NCI-H187 (cell line): Measurements from ENCODE around the gene MALAT1.
A peak's percentile ranks its signal among the peaks of the same experiment; 100 is the strongest.

Source experiments
- DNase-seq, 2 experiments: peaks; one replicate each; lab custom pipeline; 2025; lab: John Stamatoyannopoulos, UW

The MALAT1 gene

GRCh38 chr11:65538915-65539743, 40.3 kb downstream of the MALAT1 start:
- no peak for DNase-seq

DNA sequence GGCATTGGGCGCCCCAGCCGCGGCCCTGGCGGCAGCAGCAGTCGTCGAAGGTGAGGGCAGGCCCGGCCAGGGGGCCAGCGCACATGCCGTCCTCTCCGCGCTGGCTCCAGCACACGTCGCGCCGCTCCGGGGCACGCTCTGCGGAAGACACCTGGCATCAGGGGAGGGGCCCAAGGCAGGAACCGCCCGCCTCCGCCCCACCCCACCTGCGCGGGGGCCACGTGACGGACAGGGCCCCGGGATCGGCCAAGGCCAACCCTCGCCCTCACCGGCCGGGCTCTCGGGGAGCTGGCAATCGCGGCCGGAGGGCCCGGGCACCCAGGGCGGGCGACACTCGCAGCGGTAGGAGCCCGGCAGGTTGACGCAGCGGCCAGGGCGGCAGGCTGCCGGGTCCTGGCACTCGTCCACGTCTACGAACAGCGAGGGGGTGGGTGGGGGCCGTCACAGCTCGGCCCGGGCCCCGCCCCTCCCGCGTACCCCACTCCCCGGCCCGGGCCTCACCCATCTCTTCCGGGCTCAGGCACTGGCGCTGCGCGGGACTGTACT, 41.0 kb downstream of the MALAT1 start:
- peak in 1 of 2 experiments; percentile 45 for DNase-seq

DNA sequence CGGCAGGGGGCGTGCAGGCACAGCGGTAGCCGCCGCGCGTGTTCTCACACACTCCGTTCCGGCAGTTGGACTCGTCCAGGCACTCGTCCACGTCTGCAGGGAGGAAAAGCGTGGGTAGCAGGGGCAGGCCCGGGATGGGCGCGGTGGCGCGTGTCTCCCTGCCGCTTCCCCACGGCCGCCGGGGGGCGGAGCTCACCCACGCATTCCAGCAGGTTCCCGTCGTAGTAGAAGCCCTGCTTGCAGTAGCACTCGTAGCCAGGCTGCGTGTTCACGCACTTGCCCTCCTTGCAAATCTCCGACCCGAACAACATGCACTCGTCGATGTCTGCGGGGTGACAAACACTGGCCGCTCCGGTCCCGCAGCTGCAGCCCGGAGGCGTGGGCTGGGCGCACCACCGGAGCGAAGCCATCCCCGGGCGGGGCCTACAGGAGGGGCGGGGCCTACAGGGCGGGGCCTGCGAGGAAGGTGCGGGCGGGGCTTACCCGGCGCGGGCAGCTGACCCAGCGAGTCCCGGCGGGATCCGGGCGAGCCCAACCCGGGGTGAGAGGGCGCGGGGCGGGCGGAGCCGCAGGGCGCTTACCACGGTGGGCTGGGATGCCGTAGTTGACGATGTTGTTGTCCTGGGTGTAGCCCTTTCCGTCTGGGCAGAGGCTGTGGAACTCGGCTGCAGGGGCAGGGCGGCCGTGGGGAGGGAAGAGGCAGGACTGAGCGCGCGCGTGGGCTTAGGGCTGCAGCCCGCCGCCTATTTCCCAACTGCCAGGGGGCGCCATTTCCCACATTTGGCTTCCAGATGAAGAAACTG, 41.6 kb downstream of the MALAT1 start:
- peak; percentile 83 to 84 for DNase-seq

DNA sequence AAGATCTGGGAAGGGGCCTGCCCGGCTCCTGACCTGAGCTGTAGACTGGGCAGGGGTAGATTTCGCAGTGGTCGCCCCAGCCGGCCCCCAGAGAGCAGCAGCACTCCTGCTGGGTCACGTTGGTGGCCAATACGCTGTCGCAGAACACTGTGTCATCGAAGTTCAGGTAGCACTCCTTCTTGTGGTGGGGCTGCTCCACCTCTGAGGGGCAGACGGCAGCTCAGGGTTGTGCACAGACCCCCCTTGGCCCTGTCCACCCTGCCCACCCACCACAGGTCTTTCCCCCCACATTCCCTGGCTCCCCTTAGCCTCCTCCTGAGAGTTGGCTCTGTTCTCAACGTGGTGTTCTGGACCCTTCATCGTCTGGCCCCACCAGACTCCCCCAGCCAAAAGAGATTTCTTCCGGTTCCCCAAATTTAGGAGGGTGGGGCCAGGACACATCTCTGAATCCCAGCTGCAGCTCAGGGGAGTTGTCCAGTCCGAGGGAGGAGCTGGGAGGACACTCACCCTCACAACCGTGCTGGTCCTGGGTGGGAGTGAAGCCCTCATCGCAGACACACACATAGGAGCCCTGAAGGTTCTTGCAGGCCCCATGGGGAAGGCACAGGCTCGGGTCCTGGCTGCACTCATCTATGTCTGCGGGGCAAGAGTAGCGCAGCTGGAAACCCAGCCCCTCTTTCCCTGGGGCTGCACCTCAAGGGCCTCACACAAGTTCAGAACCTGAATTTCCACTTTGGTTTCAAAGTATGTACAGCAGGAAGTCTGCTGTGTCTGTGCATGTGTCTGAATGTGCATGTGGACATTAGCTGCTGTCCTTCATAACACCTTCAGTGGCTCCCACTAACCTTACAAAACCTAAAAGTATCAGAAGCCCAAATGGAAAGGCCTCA, 42.5 kb downstream of the MALAT1 start:
- DNase-seq = no peak

DNA sequence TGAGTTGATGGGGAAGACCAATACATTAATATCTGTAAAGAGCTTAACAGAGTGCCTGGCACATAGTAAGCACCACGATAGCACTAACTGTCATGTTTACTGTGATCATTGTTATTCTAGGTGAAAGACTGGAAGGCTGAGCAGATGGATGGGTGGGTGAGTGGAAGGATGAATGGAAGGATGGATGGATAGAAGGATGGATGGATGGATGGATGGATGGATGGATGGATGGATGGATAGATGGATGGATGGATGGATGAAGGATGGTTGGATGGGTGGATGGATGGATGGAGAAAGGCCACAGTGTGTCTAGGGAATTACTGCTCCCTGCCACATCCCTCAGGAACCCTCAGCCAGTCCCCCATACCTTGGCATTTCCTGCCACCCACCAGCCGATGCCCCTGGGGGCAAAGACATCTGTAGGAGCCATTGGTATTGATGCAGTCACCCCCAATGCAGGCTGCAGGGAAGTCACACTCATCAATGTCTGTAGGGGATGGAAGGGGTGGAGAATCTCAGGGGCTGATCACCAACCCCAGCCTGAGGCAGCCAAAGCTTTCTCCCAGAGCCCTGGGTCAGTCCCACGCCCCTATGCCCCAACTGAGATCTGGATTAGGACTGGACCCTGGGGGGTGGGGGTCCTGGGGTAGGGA, 44.0 kb downstream of the MALAT1 start:
- DNase-seq = no peak

- DNase-seq = no peak
Measured at GRCh38 chr11:65545853-65546216, 47.0 kb downstream of the MALAT1 start.

DNA sequence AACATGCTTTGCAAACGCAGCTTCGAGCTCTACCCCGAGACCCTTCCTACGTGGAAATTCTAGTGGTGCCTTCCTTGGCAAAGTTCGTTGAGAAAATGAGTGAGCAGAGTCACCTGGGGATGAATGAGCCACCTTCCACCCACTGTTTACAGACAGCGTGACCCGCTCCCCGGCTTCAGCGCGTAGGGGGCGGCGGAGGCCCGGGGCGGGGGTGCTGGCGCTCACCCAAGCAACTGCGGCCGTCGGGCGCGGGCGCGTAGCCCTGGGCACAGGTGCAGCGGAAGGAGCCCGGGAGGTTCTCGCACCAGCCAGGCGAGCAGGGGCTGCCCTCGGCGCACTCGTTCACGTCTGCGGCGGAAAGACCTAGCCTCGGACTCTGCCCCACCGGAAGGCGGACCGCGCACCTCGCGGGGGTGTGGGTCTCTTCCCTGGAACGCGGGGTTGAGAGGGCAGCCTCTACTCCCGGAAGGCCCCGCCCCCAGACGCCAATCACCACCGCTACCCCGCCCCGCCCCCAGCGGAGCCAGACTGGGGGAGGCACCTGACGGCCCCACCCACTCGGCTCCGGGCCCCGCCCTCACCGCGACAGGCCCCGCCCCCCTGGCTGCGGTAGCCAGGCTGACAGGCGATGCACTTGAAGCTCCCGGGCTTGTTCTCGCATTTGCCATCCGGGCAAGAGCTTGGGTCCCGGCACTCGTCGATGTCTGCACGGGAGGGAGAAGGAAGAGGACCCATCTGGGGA, 47.5 kb downstream of the MALAT1 start:
- DNase-seq = peak; percentile 78 to 93

DNA sequence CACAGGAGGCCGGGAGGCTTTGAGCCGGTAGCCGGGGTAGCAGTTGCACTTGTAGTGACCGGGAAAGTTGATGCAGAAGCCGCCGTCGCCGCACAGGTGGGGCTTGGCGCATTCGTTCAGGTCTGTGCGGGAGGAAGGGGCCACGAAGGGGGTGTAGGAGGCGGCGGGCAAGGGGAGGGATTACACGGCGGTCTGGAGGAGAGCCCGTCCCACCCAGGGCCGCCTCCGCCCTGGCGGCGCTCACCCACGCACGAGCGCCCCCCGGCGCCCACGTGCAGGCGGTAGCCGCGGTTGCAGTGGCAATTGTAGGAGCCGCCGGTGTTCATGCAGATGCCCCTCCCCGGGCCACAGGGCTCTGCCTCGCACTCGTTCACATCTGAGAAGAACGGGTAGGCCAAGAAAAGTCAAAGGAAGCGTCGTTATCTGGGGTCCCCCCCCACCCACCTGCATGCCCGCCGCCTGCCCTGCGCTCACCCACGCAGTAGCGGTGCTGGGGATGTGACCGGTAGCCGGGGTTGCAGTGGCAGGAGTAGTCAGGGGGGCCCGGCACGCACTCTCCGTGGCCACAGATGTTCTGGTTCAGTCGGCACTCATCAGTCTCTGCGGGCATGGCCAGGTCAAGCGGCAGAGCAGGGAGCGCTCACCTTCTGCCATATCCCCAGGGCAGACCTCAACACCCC, 48.7 kb downstream of the MALAT1 start:
- DNase-seq = no peak

DNA sequence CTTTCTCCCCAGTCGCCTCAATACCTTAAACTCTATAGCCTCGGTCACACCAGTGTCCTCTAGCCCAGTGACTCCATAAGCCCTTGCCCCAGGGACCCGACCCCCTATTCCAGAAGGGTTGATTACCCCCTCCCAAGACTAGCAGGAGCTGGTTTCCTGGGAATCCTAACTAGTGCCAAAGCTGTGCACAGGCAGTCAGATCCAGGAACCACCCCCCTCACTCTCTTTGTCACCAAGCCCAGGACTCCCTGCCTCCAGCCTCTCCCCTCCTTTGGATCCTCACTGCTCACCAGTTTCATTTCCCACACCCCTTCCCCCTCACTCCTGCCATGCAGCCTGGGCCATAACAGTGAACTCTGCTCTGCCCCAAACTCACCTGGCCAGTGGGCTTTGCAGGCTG, 49.5 kb downstream of the MALAT1 start:
- no peak for DNase-seq

DNA sequence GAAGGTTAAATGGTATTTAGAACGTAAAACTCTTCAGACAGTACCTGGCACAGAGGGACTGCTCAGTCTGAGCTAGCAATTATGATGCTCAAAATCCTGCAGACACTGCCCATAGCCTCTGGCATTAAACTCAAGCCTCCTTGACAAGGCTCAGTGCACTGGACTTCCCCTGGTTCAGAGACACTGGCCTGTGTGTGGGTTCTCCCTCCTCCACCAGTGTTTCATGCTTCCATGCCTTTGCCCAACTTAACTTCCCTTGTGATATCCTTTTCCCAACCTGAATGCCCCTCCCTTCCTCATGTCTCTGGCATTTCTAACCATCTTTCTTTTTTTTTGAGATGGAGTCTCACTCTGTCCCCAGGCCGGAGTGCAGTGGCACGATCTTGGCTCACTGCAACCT, 50.3 kb downstream of the MALAT1 start:
- no peak for DNase-seq

DNA sequence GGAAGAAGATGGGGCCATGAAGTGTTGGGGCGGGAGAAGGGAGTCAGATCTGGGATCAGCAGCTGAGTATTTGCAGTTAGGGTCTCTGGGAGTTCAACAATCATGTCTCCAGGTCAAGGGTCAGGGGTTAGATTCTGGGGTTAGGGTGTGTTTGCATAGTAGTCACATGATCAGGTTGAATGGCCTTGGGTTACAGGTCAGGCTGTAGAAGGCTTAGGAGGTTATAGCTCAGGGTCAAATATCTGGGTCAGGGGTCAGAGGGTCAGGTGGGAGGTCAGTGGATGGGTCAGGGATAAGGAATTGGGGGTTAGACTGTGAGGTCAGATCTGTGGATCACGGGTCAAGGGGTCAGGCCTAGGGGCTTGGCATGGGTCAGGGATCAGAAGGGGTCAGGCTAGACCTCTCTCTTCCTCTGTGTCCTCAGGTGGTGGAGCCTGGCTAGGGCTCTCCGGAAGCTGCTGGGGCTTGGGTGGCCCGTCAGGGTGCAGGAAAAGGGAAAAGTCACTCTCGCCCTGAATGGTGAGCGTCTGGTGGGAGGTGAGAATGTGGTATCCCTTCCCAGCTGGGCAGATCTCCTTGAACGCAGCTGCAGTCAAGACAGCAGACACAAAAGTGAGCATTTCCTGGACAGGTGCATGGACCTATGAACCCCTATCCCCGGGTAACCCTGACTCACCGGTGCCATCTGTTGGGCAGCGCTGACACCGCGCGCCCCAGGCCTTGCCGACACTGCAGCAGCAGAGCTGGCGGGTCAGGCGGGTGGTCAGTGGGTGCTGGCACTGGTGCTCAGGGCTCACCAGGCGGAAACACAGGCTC, 52.9 kb downstream of the MALAT1 start:
- peak; percentile 40 to 52 for DNase-seq

GRCh38 chr11:65552388-65552951, 53.6 kb downstream of the MALAT1 start:
- DNase-seq = no peak

GRCh38 chr11:65553301-65554001, 54.6 kb downstream of the MALAT1 start:
- DNase-seq = peak; percentile 27 to 48

GRCh38 chr11:65554057-65554818, 55.4 kb downstream of the MALAT1 start:
- DNase-seq = no peak

GRCh38 chr11:65554842-65555430, 56.1 kb downstream of the MALAT1 start:
- DNase-seq = no peak

GRCh38 chr11:65555693-65556231, 56.9 kb downstream of the MALAT1 start:
- no peak for DNase-seq
